Pancreas (tissue), 10 donors: ENCODE results near the gene THAP3. TPM values are rescaled to one million over a fixed set of nuclear protein-coding genes. Genes with fewer than 3 reads are reported as not detected.

Experiments
- ATAC-seq, 4 donors: fragments of 200-7000 bp; cut with Tn5 transposase; one replicate each; pipeline versions ENCODE4 v1.8.0 to v1.9.1; 2020; ENCODE audit warnings: mild to moderate bottlenecking in 4 of 4, moderate library complexity in 4 of 4
- DNase-seq, 6 donors: peaks; one replicate each; pipeline ENCODE4 v3.0.0-alpha.2; 2020
- FAIRE-seq: peaks from 2 replicates; lab custom pipeline; 2012; peaks lifted over from hg19 to GRCh38; lab: Jason Lieb, UNC
- H3K27ac ChIP-seq, 4 donors: fragments of 200-600 bp; sonication (generic); 1 replicate in 3 of 4; 2 replicates in 1 of 4; pipeline versions ENCODE4 v1.5.0 to v1.8.0; 2020
- H3K27me3 ChIP-seq, 4 donors: fragments of 200-600 bp; one replicate each; pipeline ENCODE4 v1.8.0; 2021
- H3K36me3 ChIP-seq, 3 donors: fragments of 200-600 bp; sonication (generic) in 1 of 3; one replicate each; pipeline versions ENCODE4 v1.5.0 to v1.8.0; 2020 to 2021
- H3K4me1 ChIP-seq, 3 donors: fragments of 200-600 bp; one replicate each; pipeline ENCODE4 v1.8.0; 2021
- H3K4me3 ChIP-seq, 4 donors: fragments of 200-600 bp; sonication (generic) in 2 of 4; one replicate each; pipeline versions ENCODE4 v1.5.0 to v1.8.0; 2020 to 2021
- H3K9me3 ChIP-seq, 4 donors: fragments of 200-600 bp; one replicate each; pipeline ENCODE4 v1.8.0; 2021
- CTCF ChIP-seq, 4 donors: fragments of 200-600 bp; sonication (generic) in 3 of 4; IDR thresholded peaks; one replicate each; pipeline versions ENCODE4 v1.5.0 to v1.8.0; 2021; ENCODE audit warnings: antibody characterized with exemption in 4 of 4
- WGBS, 2 donors: extraction: QIAGEN DNeasy Blood & Tissue Kit; methylation state at CpG; one replicate each; pipeline ENCODE4 v1.1.7; 2013; 5-methylcytosine and 5-hydroxymethylcytosine counted together
- intact Hi-C, 3 donors: fragments of 100-400 bp; cut with DNase I; formaldehyde crosslinking; loops; one replicate each; pipeline versions ENCODE4 v1.11.1 to v1.14.2; 2022
- polyA plus RNA-seq, 2 donors: library from polyadenylated mRNA; stranded (reverse); fragments of 200-250 nt; gene quantifications; one replicate each; pipeline ENCODE4 v1.2.3, GENCODE V29; 2013
- total RNA-seq, 6 donors: library from RNA; stranded (reverse); fragmentation: NEBNext Ultra II Directional in 4 of 6; extraction: Animal tissue kit (Norgen Biotek cat#: 25700) in 4 of 6; gene quantifications; one replicate each; pipeline versions ENCODE4 v1.2.1 to v1.2.4, GENCODE V29; 2021 to 2023
- donor health status: healthy with polysubstance abuse.
- donor health status: DM: no; HTN: no; CAD: no; lungs with moderate emphysema.
- donor health status: DM: no; HTN: no; CAD: no.
- donor health status: control.
- donor health status: control.
- donor health status: Bipolar disorder and iron deficiency.
- donor health status: DM: yes; HTN: yes; CAD: no.
- donor health status: DM: no; HTN: no; CAD: no.
- donor health status: DM: no; HTN: no; CAD: no.
- donor health status: DM: yes; HTN: yes; CAD: no.

Gene THAP3
- total RNA-seq: 10 to 100 TPM in 1 of 6 donors, 1 to 10 TPM in 5; 6.9 to 11.6 (median 8.9) TPM
- polyA plus RNA-seq: 10 to 100 TPM; 21.9 to 28.0 TPM

GRCh38 chr1:6624710-6625583 lies at the start of gene THAP3:
THAP3 (plus strand) TSS chr1:6624868; CDS start chr1:6625219, 351 bp downstream.
- DNase-seq: peak; percentile 86 to 96 (median 91)
- Histone ChIP-seq H3K27me3 (no peaks in the 10 kb centered on the region), H3K27ac (peak within 1 kb of the TSS; percentile 64 to 84 (median 80)), H3K4me3 (peak within 1 kb of the TSS; percentile 80 to 86 (median 84)), H3K36me3 (peaks cover 0 to 18% (median 4%) of the 10 kb centered on the region in 3 donors), H3K9me3 (no peaks in the 10 kb centered on the region), H3K4me1 (peaks cover 0 to 7% (median 6%) of the 10 kb centered on the region in 3 donors)
- FAIRE-seq: no peak
- WGBS, 2 donors: 1 to 3% methylated on average over 34 to 73 of the region's 73 CpGs
- intact Hi-C loops: no loop called here
- ATAC-seq: peak; percentile 91 to 95 (median 94)
- no peak for TF ChIP-seq CTCF (IDR thresholded peaks at IDR 0.05)

GRCh38 chr1:6577831-6578525 lies 46.7 kb upstream of the THAP3 start:
- WGBS, 2 donors: 74 to 88% methylated on average over 6 of the region's 6 CpGs
- H3K4me3 ChIP-seq: no peak overlapping the region
- H3K27ac ChIP-seq: no peak overlapping the region
- FAIRE-seq (no peak), ATAC-seq (no peak), DNase-seq (no peak)
- H3K36me3 ChIP-seq: no peaks in the 10 kb centered on the region
- H3K9me3 ChIP-seq: no peaks in the 10 kb centered on the region
- peaks cover 19 to 21% (median 21%) of the 10 kb centered on the region in 3 donors for H3K4me1 ChIP-seq
- intact Hi-C loops: no loop called here
- no peaks in the 10 kb centered on the region for H3K27me3 ChIP-seq
- no peak for TF ChIP-seq CTCF (IDR thresholded peaks at IDR 0.05)

- H3K9me3 ChIP-seq: no peaks in the 10 kb centered on the region
- peak overlapping the region in 2 of 4 donors; percentile 78 to 89 for H3K4me3 ChIP-seq
- H3K27ac ChIP-seq: peak overlapping the region; percentile 85 to 93 (median 90)
- WGBS, 2 donors: 83 to 88% methylated on average over 14 of the region's 14 CpGs
- no peak for ATAC-seq
- H3K36me3 ChIP-seq: no peaks in the 10 kb centered on the region
- TF ChIP-seq CTCF (IDR thresholded peaks at IDR 0.05): no peak
- peaks cover 19 to 21% (median 21%) of the 10 kb centered on the region in 3 donors for H3K4me1 ChIP-seq
- intact Hi-C loops: no loop called here
- no peak for FAIRE-seq
- DNase-seq: peak in 2 of 6 donors; percentile 31 to 64
- H3K27me3 ChIP-seq: no peaks in the 10 kb centered on the region
Observed at GRCh38 chr1:6578624-6579373, 45.9 kb upstream of the THAP3 start.

GRCh38 chr1:6579374-6580118 lies 45.1 kb upstream of the THAP3 start, which contains the start of gene ZBTB48:
ZBTB48 (plus strand) TSS chr1:6579994; CDS start chr1:6580610, 616 bp downstream.
- Histone ChIP-seq H3K4me3 (peak within 1 kb of the TSS; percentile 64 to 89 (median 74)), H3K9me3 (no peaks in the 10 kb centered on the region), H3K36me3 (no peaks in the 10 kb centered on the region), H3K27ac (peak within 1 kb of the TSS; percentile 85 to 93 (median 90)), H3K4me1 (peaks cover 19 to 21% (median 21%) of the 10 kb centered on the region in 3 donors), H3K27me3 (no peaks in the 10 kb centered on the region)
- intact Hi-C loops: no loop called here
- no peak for TF ChIP-seq CTCF (IDR thresholded peaks at IDR 0.05)
- peak; percentile 95 for FAIRE-seq
- WGBS, 2 donors: 9% methylated on average over 56 to 58 of the region's 58 CpGs
- peak; percentile 95 to 98 (median 96) for ATAC-seq
- DNase-seq: peak; percentile 99 to 100 (median 100)
